ENCODE measurements around the gene UBE2Q2.
"Not testable (repeated sequence)": the region's sequence is repeated elsewhere in the genome, so short reads cannot be mapped to it uniquely, and the experiment has no call there.

The UBE2Q2 gene

GRCh38 chr15:75842722-75843677 is at the start of gene UBE2Q2:
TSS of gene UBE2Q2 (plus strand) at chr15:75843447. CDS start at chr15:75843667, 220 bp downstream.
- DNase-seq (ENCODE audit: low read depth): peak; percentile 42

- no peak for DNase-seq (ENCODE audit: low read depth)
Observed at GRCh38 chr15:75796321-75796720, 46.9 kb upstream of the UBE2Q2 start.

GRCh38 chr15:75797146-75797545 is 46.1 kb upstream of the UBE2Q2 start:
- not testable (repeated sequence) for DNase-seq (ENCODE audit: low read depth)

- no peak for DNase-seq (ENCODE audit: low read depth)
Observed at GRCh38 chr15:75799190-75799589, 44.1 kb upstream of the UBE2Q2 start.

- DNase-seq (ENCODE audit: low read depth): not testable (repeated sequence)
Observed at GRCh38 chr15:75800409-75800808, 42.8 kb upstream of the UBE2Q2 start.

GRCh38 chr15:75801859-75802593 is 41.2 kb upstream of the UBE2Q2 start:
- peak; percentile 52 for DNase-seq (ENCODE audit: low read depth)

- not testable (repeated sequence) for DNase-seq (ENCODE audit: low read depth)
Observed at GRCh38 chr15:75807486-75807885, 35.8 kb upstream of the UBE2Q2 start.

GRCh38 chr15:75808009-75808408 is 35.2 kb upstream of the UBE2Q2 start:
- not testable (repeated sequence) for DNase-seq (ENCODE audit: low read depth)

- no peak for DNase-seq (ENCODE audit: low read depth)
Observed at GRCh38 chr15:75808563-75808962, 34.7 kb upstream of the UBE2Q2 start.

- DNase-seq (ENCODE audit: low read depth): no peak
Observed at GRCh38 chr15:75809986-75810750, 33.1 kb upstream of the UBE2Q2 start.

- no peak for DNase-seq (ENCODE audit: low read depth)
Observed at GRCh38 chr15:75810874-75811498, 32.3 kb upstream of the UBE2Q2 start.

- no peak for DNase-seq (ENCODE audit: low read depth)
Observed at GRCh38 chr15:75811626-75812025, 31.6 kb upstream of the UBE2Q2 start.

GRCh38 chr15:75814794-75815193 is 28.5 kb upstream of the UBE2Q2 start:
- DNase-seq (ENCODE audit: low read depth): no peak

- no peak for DNase-seq (ENCODE audit: low read depth)
Observed at GRCh38 chr15:75815811-75816719, 27.2 kb upstream of the UBE2Q2 start.

GRCh38 chr15:75817138-75817935 is 25.9 kb upstream of the UBE2Q2 start:
- DNase-seq (ENCODE audit: low read depth): no peak

- DNase-seq (ENCODE audit: low read depth): no peak
Observed at GRCh38 chr15:75820206-75820605, 23.0 kb upstream of the UBE2Q2 start.

GRCh38 chr15:75821786-75822345 is 21.4 kb upstream of the UBE2Q2 start:
- DNase-seq (ENCODE audit: low read depth): no peak

GRCh38 chr15:75822685-75823278 is 20.5 kb upstream of the UBE2Q2 start:
- DNase-seq (ENCODE audit: low read depth): no peak
